ENCODE results near the gene C1orf35.

DNA sequence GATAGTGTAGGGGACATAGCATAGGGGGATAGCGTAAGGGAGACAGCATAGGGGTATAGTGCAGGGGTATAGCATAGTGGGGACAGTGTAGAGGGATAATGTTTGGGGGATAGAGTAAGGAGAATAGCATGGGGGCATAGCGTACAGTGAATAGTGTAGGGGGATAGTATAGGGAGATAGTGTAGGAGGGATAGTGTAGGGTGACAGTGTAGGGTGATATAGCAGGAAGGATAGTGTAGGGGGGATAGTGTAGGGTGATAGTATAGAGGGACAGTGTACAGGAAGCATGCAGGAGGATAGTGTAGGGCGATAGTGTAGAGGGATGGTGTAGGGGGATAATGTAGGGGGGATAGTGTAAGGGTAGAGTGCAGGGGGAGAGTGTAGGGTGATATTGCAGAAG, 32.3 kb downstream of the C1orf35 start:
- TF ChIP-seq, protein P1, sequence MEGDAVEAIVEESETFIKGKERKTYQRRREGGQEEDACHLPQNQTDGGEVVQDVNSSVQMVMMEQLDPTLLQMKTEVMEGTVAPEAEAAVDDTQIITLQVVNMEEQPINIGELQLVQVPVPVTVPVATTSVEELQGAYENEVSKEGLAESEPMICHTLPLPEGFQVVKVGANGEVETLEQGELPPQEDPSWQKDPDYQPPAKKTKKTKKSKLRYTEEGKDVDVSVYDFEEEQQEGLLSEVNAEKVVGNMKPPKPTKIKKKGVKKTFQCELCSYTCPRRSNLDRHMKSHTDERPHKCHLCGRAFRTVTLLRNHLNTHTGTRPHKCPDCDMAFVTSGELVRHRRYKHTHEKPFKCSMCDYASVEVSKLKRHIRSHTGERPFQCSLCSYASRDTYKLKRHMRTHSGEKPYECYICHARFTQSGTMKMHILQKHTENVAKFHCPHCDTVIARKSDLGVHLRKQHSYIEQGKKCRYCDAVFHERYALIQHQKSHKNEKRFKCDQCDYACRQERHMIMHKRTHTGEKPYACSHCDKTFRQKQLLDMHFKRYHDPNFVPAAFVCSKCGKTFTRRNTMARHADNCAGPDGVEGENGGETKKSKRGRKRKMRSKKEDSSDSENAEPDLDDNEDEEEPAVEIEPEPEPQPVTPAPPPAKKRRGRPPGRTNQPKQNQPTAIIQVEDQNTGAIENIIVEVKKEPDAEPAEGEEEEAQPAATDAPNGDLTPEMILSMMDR (IDR thresholded peaks at IDR 0.05; ENCODE audit: control extremely low read depth in 1 of 3, insufficient read depth in 1 of 3, low read depth in 1 of 3, low read length in 3 of 3): no peak
- TF ChIP-seq POLR2AphosphoS5 (IDR thresholded peaks at IDR 0.05; ENCODE audit: low read depth, low read length): peak; percentile 74; the same call in 1 of the 2 replicates
